A549 treated with CORT108297 at 1 μM for 4 hours (cell line): Measurements from ENCODE around the gene KLK5. TPM values are rescaled to one million over a fixed set of nuclear protein-coding genes. Genes with fewer than 3 reads are reported as not detected.

Source experiments
- total RNA-seq: library from RNA; stranded (reverse); fragments of 200-300 nt; extraction: Qiagen RNA extraction; gene quantifications from 5 replicates; pipeline ENCODE4 v1.2.3, GENCODE V29; 2022

The KLK5 gene, protein sequence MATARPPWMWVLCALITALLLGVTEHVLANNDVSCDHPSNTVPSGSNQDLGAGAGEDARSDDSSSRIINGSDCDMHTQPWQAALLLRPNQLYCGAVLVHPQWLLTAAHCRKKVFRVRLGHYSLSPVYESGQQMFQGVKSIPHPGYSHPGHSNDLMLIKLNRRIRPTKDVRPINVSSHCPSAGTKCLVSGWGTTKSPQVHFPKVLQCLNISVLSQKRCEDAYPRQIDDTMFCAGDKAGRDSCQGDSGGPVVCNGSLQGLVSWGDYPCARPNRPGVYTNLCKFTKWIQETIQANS
- total RNA-seq = not detected in 5 replicates

DNA sequence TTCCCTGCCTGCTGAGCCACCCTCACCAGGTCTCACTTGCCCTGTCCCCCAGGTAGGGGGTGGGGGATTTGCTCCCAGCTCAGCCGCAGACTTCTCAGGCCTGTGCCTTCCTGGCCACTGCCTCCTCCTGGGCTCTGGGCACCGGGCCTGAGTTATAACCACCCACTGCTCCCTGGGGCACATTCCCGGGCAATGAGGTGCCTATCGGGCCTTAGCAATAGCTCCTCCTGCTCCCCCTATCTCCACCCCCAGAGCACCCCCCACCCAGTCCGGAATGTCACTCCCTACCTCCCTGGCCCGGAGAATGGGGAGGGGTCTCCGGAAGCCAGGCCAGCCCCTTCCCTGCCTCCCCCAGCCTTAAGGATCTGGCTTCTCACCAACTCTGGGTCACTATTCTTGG is at the start of gene KLK5:
Gene KLK5 (minus strand): TSS at position 129 of the 400 bp plus-strand sequence. CDS start 381 bp downstream, outside the sequence.

DNA sequence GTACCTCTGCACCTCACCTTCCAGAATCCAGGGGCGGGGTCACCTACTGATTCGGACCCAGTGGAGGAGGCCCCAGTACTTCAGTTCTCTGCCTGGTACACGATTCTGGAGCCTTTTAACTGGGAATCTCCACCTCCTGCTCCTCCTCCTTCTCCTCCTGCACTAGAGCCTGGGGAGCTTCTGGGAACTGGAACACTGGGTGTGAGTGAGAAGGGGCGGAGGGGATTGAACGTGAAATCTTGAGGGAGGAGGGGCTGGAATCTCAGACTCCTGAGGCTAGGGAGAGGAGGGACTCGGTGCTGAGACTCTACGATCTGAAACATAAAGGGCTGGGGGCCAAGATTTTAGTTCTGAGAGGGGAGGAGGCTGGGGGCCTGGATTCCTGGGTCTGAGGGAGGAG is 48.7 kb upstream of the KLK5 start, which contains the start of gene KLK8:
Gene KLK8 (minus strand): TSS at position 90 of the 400 bp plus-strand sequence. CDS start 437 bp downstream, outside the sequence.

DNA sequence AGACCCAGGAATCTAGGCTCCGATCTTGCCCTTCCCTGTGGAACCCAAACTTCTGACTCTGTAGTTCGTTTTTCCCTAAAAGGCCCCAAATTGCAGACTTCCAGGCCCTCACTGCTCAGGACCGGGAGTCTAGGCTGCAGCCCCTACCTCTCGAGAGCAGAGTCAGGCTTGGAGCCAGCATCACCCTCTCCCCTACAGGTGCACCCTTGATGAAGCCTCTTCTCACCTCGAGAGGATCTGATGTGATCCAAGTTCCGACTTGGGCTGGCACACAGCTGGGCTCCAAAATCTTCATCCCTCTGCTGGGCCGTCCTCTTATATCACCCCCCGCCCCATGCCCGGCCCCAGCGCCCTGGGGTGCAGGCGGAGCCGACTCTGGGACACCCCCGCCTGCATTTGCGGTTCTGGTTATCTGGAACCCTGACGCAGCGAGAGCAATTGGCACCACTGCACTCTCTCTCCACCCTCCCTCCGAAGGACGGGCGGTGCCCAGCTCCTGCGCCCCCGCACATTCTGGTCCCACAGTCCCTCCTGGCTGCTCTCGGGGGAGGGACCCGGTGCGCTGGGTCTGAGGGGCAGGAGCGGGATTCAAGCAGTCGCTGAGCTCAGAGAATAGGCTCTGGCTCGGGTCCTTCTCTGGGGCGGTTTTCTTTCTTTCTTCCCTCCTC is 30.9 kb upstream of the KLK5 start, which contains the start of gene KLK7:
Gene KLK7 (minus strand): TSS at position 293 of the 668 bp plus-strand sequence. CDS start 1,518 bp downstream, outside the sequence.

DNA sequence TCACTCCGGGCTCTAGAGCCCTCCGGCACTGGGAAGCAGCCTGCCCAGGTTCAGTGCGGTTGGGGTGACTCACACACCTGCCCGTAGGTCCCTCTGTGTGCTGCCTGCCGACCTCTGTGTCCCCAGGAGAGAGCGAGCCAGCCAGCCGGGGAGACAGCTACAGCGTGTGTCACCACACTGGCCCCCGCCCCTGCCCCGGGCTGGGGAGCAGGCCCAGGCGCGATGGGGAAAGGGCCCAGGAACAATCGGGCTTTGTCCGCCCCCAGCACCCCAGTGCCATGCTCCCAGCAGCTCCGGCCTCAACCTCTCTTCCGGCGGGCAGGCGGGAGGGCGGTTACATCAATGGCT is 16.5 kb upstream of the KLK5 start, which contains the start of gene KLK6:
Gene KLK6 (minus strand): TSS at position 179 of the 348 bp plus-strand sequence. CDS start 1,487 bp downstream, outside the sequence.

DNA sequence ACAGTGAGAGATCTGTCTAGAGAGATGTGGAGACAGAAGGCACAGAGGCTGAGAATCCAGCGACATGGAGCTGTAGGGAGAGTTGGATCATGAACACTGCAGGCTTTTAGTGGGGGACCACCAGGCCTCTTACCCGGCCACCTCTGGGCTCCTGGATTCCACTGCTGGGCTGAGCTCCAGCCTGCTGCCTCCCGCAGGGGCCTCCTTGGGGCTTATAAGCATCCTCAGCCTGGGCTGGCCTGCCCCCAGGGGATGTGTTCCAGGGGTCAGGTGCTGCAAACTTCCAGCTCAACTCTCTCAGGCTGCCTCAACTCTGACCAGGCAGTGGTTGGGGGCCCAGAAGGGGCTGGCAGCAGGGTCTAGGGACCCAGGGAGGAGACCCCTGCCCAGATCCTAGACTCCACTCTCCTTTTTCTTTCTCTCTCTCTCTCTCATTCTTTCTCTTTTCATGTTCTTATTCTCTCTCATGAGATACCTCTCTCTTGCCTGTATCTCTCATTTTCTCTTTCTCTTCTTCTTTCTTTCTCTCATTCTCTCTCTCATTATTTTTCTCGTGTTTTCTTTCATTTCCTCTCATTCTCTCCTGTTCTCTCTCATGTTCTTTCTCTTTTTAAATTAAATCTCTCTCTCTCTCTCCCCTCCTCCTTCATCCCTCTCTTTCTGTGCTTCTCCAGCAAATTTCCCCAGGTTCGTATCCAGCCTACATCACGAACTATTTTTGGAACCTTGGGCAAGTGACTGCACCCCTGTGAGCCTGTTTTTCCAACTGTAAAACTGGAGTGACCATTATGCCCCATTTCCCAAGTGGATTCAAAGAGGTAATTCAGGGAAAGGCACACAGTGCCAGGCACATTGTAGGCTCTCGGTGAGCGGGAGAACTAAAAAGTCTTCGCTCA is 41.4 kb downstream of the KLK5 start, which contains the start of gene KLK4:
Gene KLK4 (minus strand): TSS at position 190 of the 896 bp plus-strand sequence. CDS start 657 bp downstream, outside the sequence.

Other genes with a start within 250 kb of the KLK5 start
- gene SHANK1, start 233.2 kb downstream of the KLK5 start, total RNA-seq = 0.03 to 0.37 TPM (median 0.21 TPM) in 5 replicates
- 6.0 to 10.9 TPM (median 10.5 TPM) in 5 replicates for gene CLEC11A, start 229.7 kb downstream of the KLK5 start, total RNA-seq
- not detected in 5 replicates for gene GPR32, start 182.6 kb downstream of the KLK5 start, total RNA-seq
- not detected in 5 replicates for gene ACP4, start 162.6 kb downstream of the KLK5 start, total RNA-seq
- gene KLK1, start 129.3 kb downstream of the KLK5 start, total RNA-seq = 0.13 to 0.29 TPM (median 0.20 TPM) in 4 of 5 replicates, not detected in the other
- gene KLK15, start 119.5 kb downstream of the KLK5 start, total RNA-seq = not detected in 5 replicates
- gene KLK3, start 98.1 kb downstream of the KLK5 start, total RNA-seq = not detected in 5 replicates
- gene KLK2, start 79.6 kb downstream of the KLK5 start, total RNA-seq = 0.08 to 0.17 TPM (median 0.15 TPM) in 3 of 5 replicates, not detected in the others
- gene KLK4, start 41.6 kb downstream of the KLK5 start, total RNA-seq = 0.08 to 0.39 TPM (median 0.11 TPM) in 5 replicates
- 0.16 to 0.50 TPM (median 0.23 TPM) in 5 replicates for gene KLK6, start 16.6 kb upstream of the KLK5 start, total RNA-seq
- 0.06 to 0.07 TPM in 2 of 5 replicates, not detected in the others for gene KLK7, start 30.9 kb upstream of the KLK5 start, total RNA-seq
- not detected in 5 replicates for gene KLK8, start 48.6 kb upstream of the KLK5 start, total RNA-seq
- gene KLK10, start 66.7 kb upstream of the KLK5 start, total RNA-seq = 0.25 to 0.60 TPM (median 0.28 TPM) in 5 replicates
- 0.07 TPM in 1 of 5 replicates, not detected in the others for gene KLK11, start 73.6 kb upstream of the KLK5 start, total RNA-seq
- gene KLK12, start 82.0 kb upstream of the KLK5 start, total RNA-seq = not detected in 5 replicates
- gene KLK13, start 112.1 kb upstream of the KLK5 start, total RNA-seq = 0.09 TPM in 1 of 5 replicates, not detected in the others
- 0.35 to 0.44 TPM (median 0.39 TPM) in 5 replicates for gene KLK14, start 129.8 kb upstream of the KLK5 start, total RNA-seq
- 5.0 to 16.2 TPM (median 14.7 TPM) in 5 replicates for gene CTU1, start 155.4 kb upstream of the KLK5 start, total RNA-seq
- gene SIGLEC9, start 171.9 kb upstream of the KLK5 start, total RNA-seq = not detected in 5 replicates
- gene SIGLEC7, start 189.3 kb upstream of the KLK5 start, total RNA-seq = not detected in 5 replicates